H9 (cell line): ENCODE measurements around the gene RAB27A. TPM values are rescaled to one million over a fixed set of nuclear protein-coding genes. Genes with fewer than 3 reads are reported as not detected.

ENCODE experiments used
- DNase-seq: peaks from one replicate; pipeline ENCODE4 v3.0.0-alpha.2; 2017
- H2AFZ ChIP-seq: one replicate; pipeline ENCODE4 v1.6.1; 2013; ENCODE audit warnings: mild to moderate bottlenecking, low read length, control low read depth, moderate library complexity
- H2AK5ac ChIP-seq: 2 replicates; pipeline ENCODE4 v1.6.1; 2013; ENCODE audit warnings: low read length, control low read depth, mixed read lengths; ENCODE audit not compliant: insufficient read length
- H2BK120ac ChIP-seq: one replicate; pipeline ENCODE4 v1.6.1; 2013; ENCODE audit warnings: low read depth, mild to moderate bottlenecking, low read length, control low read depth, inconsistent platforms; ENCODE audit not compliant: poor library complexity, severe bottlenecking
- H2BK12ac ChIP-seq: 2 replicates; pipeline ENCODE4 v1.6.1; 2013; ENCODE audit warnings: low read length, control low read depth, mixed read lengths, low read depth; ENCODE audit not compliant: insufficient read length
- H2BK15ac ChIP-seq: 2 replicates; pipeline ENCODE4 v1.6.1; 2013; ENCODE audit warnings: low read depth, low read length, control low read depth
- H2BK20ac ChIP-seq: one replicate; pipeline ENCODE4 v1.6.1; 2013; ENCODE audit warnings: low read depth, mild to moderate bottlenecking, low read length, control low read depth, inconsistent platforms; ENCODE audit not compliant: poor library complexity, severe bottlenecking
- H2BK5ac ChIP-seq: 2 replicates; pipeline ENCODE4 v1.6.1; 2013; ENCODE audit warnings: low read length, control low read depth, mixed read lengths; ENCODE audit not compliant: insufficient read length
- H3K14ac ChIP-seq: 2 replicates; pipeline ENCODE4 v1.6.1; 2013; ENCODE audit warnings: low read length, control low read depth; ENCODE audit not compliant: insufficient read depth
- H3K18ac ChIP-seq: 2 replicates; pipeline ENCODE4 v1.6.1; 2013; ENCODE audit warnings: low read depth, mild to moderate bottlenecking, mixed read lengths, low read length, control low read depth; ENCODE audit not compliant: insufficient read length
- H3K23ac ChIP-seq: 2 replicates; pipeline ENCODE4 v1.6.1; 2013; ENCODE audit warnings: low read length, control low read depth, mixed read lengths, low read depth; ENCODE audit not compliant: insufficient read length
- H3K23me2 ChIP-seq: 2 replicates; pipeline ENCODE4 v1.6.1; 2013; ENCODE audit warnings: low read depth, mild to moderate bottlenecking, mixed read lengths, low read length, control low read depth; ENCODE audit not compliant: insufficient read length, poor library complexity, severe bottlenecking
- H3K27ac ChIP-seq: 2 replicates; pipeline ENCODE4 v1.5.1; 2013; ENCODE audit warnings: low read length, control low read depth, mixed read lengths, low read depth; ENCODE audit not compliant: insufficient read length
- H3K27me3 ChIP-seq: 2 replicates; pipeline ENCODE4 v1.6.1; 2013; ENCODE audit warnings: low read length, control low read depth, inconsistent platforms; ENCODE audit not compliant: insufficient read depth
- H3K4ac ChIP-seq: 2 replicates; pipeline ENCODE4 v1.6.1; 2013; ENCODE audit warnings: low read depth, mild to moderate bottlenecking, control low read depth, inconsistent platforms, low read length, moderate library complexity
- H3K4me1 ChIP-seq: 2 replicates; pipeline ENCODE4 v1.6.1; 2013; ENCODE audit warnings: low read length, control low read depth, inconsistent platforms; ENCODE audit not compliant: insufficient read depth
- H3K4me2 ChIP-seq: 2 replicates; pipeline ENCODE4 v1.6.1; 2013; ENCODE audit warnings: low read length, control low read depth, mixed read lengths; ENCODE audit not compliant: insufficient read length, insufficient read depth
- H3K56ac ChIP-seq: 2 replicates; pipeline ENCODE4 v1.6.1; 2013; ENCODE audit warnings: low read depth, mild to moderate bottlenecking, mixed read lengths, low read length, control low read depth; ENCODE audit not compliant: insufficient read length
- H3K79me1 ChIP-seq: 2 replicates; pipeline ENCODE4 v1.6.1; 2013; ENCODE audit warnings: low read depth, mild to moderate bottlenecking, moderate library complexity, low read length, control low read depth, inconsistent platforms; ENCODE audit not compliant: insufficient read depth, poor library complexity, severe bottlenecking
- H3K79me2 ChIP-seq: 2 replicates; pipeline ENCODE4 v1.6.1; 2013; ENCODE audit warnings: low read length, control low read depth, inconsistent platforms; ENCODE audit not compliant: insufficient read depth
- H3K9ac ChIP-seq: 2 replicates; pipeline ENCODE4 v1.6.1; 2013; ENCODE audit warnings: low read length, control low read depth, mixed read lengths; ENCODE audit not compliant: insufficient read length; ENCODE audit errors: extremely low read depth
- H3K9me3 ChIP-seq: one replicate; pipeline ENCODE4 v1.6.1; 2013; ENCODE audit warnings: low read depth, low read length, inconsistent platforms; ENCODE audit not compliant: control insufficient read depth
- H3T11ph ChIP-seq: one replicate; pipeline ENCODE4 v1.6.1; 2013; ENCODE audit warnings: mild to moderate bottlenecking, low read length, control low read depth, inconsistent platforms
- H4K20me1 ChIP-seq: one replicate; pipeline ENCODE4 v1.6.1; 2013; ENCODE audit not compliant: control insufficient read depth, insufficient read length, insufficient read depth
- H4K5ac ChIP-seq: 2 replicates; pipeline ENCODE4 v1.6.1; 2013; ENCODE audit warnings: low read depth, mild to moderate bottlenecking, mixed read lengths, low read length, control low read depth; ENCODE audit not compliant: insufficient read length
- H4K8ac ChIP-seq: replicated peaks from 2 replicates; pipeline ENCODE4 v1.6.1; 2013; ENCODE audit warnings: low read length, control low read depth, mixed read lengths, low read depth; ENCODE audit not compliant: insufficient read length
- H4K91ac ChIP-seq: 2 replicates; pipeline ENCODE4 v1.6.1; 2013; ENCODE audit warnings: low read depth, mild to moderate bottlenecking, moderate library complexity, mixed read lengths, low read length, control low read depth; ENCODE audit not compliant: insufficient read length
- H3K27ac Mint-ChIP-seq, 3 experiments: 2 replicates in 2 of 3; 3 replicates in 1 of 3; pipeline ENCODE4 v1.8.0; 2020 to 2021; ENCODE audit warnings: mixed read lengths in 3 of 3, mild to moderate bottlenecking in 1 of 3, moderate library complexity in 1 of 3
- H3K27me3 Mint-ChIP-seq: 2 replicates; pipeline ENCODE4 v1.8.0; 2021; ENCODE audit warnings: low read depth, mild to moderate bottlenecking, moderate library complexity, mixed read lengths
- H3K36me3 Mint-ChIP-seq, 3 experiments: 2 replicates in 2 of 3; 3 replicates in 1 of 3; pipeline ENCODE4 v1.8.0; 2020 to 2021; ENCODE audit warnings: low read depth in 3 of 3, mixed read lengths in 3 of 3; ENCODE audit not compliant: insufficient read depth in 1 of 3
- H3K4me1 Mint-ChIP-seq, 2 experiments: 2 replicates each; pipeline ENCODE4 v1.8.0; 2020; ENCODE audit warnings: mixed read lengths in 2 of 2
- H3K4me3 Mint-ChIP-seq, 2 experiments: 2 replicates in 1 of 2; 3 replicates in 1 of 2; pipeline ENCODE4 v1.8.0; 2020 to 2021; ENCODE audit warnings: mild to moderate bottlenecking in 2 of 2, mixed read lengths in 2 of 2, moderate library complexity in 1 of 2
- H3K9me3 Mint-ChIP-seq, 2 experiments: 2 replicates in 1 of 2; 3 replicates in 1 of 2; pipeline ENCODE4 v1.8.0; 2020; ENCODE audit warnings: mild to moderate bottlenecking in 2 of 2, mixed read lengths in 2 of 2, moderate library complexity in 1 of 2
- WGBS: extraction: QIAGEN DNeasy Blood & Tissue Kit; methylation state at CpG from one replicate; pipeline ENCODE4 v1.1.7; 2013; ENCODE audit warnings: missing lambda C conversion rate, low lambda C conversion rate, mixed read lengths; ENCODE audit not compliant: insufficient read length; ENCODE audit errors: extremely low coverage; 5-methylcytosine and 5-hydroxymethylcytosine counted together
- total RNA-seq: library from RNA; stranded (reverse); gene quantifications from 2 replicates; pipeline ENCODE4 v1.2.1, GENCODE V29; 2021
- TF ChIP-seq, protein P1 (sequence below): fragments of 200-600 bp; sonication (generic); conservative IDR thresholded peaks from 3 replicates; pipeline ENCODE4 v1.8.0; 2021; ENCODE audit warnings: antibody characterized with exemption, mild to moderate bottlenecking

Gene RAB27A
- total RNA-seq, 1 experiment from 2014 or later, result 6.8 TPM

DNA sequence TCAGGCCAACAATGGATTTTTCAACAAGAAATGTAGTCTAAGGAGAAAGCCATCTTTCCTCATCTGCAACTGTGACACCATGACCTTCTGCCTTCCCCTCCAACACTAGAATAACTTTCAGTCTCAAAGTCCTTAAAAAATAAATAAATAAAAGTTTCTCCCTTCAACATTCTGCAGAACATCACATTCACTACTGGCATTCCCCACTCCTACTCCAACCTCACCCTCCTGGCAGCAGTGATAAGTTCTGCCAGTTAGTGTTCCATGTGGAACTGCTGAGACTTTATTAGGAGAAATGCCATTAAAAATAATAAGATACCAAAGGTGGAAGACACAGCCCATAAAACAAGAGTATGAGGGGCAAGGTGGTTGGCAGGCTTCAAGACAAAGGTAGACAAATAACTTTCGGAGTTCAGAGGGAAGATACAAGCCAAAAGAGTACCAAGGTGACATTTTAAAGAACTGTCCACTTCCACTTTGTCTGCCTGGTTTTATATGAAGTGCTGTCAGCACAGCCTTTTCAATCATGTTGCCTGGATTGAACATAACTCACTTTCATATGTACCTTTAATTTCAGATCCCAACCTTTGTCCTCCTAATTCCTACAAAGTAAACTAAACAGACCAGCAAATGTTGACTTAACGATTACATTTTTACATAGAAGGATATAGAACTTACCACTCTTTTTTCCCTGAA lies 55.4 kb downstream of the RAB27A start:
- H3K79me1 ChIP-seq, result no peaks in the 10 kb centered on the region
- no peak overlapping the region for H3K9ac ChIP-seq
- H3K56ac ChIP-seq, result no peak overlapping the region
- no peak overlapping the region for H3T11ph ChIP-seq
- no peak overlapping the region for H4K5ac ChIP-seq
- H3K27ac ChIP-seq, result no peak overlapping the region
- H3K14ac ChIP-seq, result no peak overlapping the region
- Mint-ChIP-seq H3K9me3 (no peaks in the 10 kb centered on the region), H3K27ac (no peak overlapping the region), H3K36me3 (no peaks in the 10 kb centered on the region), H3K4me1 (peaks cover 0 to 3% of the 10 kb centered on the region in 2 experiments; a peak in 1 of 4 replicates), H3K4me3 (no peak overlapping the region), H3K27me3 (no peaks in the 10 kb centered on the region)
- no CpG with 5 or more reads among the region's 2 CpGs for WGBS
- no peak overlapping the region for H2AK5ac ChIP-seq
- no peaks in the 10 kb centered on the region for H3K79me2 ChIP-seq
- no peak overlapping the region for H4K8ac ChIP-seq
- H2BK120ac ChIP-seq, result no peak overlapping the region
- H4K91ac ChIP-seq, result no peak overlapping the region
- H3K27me3 ChIP-seq, result no peaks in the 10 kb centered on the region
- TF ChIP-seq, protein P1, sequence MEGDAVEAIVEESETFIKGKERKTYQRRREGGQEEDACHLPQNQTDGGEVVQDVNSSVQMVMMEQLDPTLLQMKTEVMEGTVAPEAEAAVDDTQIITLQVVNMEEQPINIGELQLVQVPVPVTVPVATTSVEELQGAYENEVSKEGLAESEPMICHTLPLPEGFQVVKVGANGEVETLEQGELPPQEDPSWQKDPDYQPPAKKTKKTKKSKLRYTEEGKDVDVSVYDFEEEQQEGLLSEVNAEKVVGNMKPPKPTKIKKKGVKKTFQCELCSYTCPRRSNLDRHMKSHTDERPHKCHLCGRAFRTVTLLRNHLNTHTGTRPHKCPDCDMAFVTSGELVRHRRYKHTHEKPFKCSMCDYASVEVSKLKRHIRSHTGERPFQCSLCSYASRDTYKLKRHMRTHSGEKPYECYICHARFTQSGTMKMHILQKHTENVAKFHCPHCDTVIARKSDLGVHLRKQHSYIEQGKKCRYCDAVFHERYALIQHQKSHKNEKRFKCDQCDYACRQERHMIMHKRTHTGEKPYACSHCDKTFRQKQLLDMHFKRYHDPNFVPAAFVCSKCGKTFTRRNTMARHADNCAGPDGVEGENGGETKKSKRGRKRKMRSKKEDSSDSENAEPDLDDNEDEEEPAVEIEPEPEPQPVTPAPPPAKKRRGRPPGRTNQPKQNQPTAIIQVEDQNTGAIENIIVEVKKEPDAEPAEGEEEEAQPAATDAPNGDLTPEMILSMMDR, result no peak
- no peak overlapping the region for H2BK20ac ChIP-seq
- no peak overlapping the region for H2BK15ac ChIP-seq
- H2AFZ ChIP-seq, result no peak overlapping the region
- no peaks in the 10 kb centered on the region for H3K9me3 ChIP-seq
- no peak overlapping the region for H3K18ac ChIP-seq
- H3K23ac ChIP-seq, result no peak overlapping the region
- no peak overlapping the region for H2BK5ac ChIP-seq
- no peak overlapping the region for H3K4me2 ChIP-seq
- H3K4me1 ChIP-seq, result no peaks in the 10 kb centered on the region
- no peak overlapping the region for H2BK12ac ChIP-seq
- no peak for DNase-seq
- no peak overlapping the region for H3K4ac ChIP-seq
- H4K20me1 ChIP-seq, result no peaks in the 10 kb centered on the region
- H3K23me2 ChIP-seq, result no peaks in the 10 kb centered on the region
